ENCODE results near the gene OR4K17. TPM values are rescaled to one million over a fixed set of nuclear protein-coding genes. Genes with fewer than 3 reads are reported as not detected.
A peak's percentile ranks its signal among the peaks of the same experiment; 100 is the strongest.
"Not testable (repeated sequence)": the region's sequence is repeated elsewhere in the genome, so short reads cannot be mapped to it uniquely, and the experiment has no call there.

Gene OR4K17
- total and polyA plus RNA-seq, 9 of the 15 experiments (the other 6 are each of a cell fraction or from before 2014, with no cell fraction given): not detected

DNA sequence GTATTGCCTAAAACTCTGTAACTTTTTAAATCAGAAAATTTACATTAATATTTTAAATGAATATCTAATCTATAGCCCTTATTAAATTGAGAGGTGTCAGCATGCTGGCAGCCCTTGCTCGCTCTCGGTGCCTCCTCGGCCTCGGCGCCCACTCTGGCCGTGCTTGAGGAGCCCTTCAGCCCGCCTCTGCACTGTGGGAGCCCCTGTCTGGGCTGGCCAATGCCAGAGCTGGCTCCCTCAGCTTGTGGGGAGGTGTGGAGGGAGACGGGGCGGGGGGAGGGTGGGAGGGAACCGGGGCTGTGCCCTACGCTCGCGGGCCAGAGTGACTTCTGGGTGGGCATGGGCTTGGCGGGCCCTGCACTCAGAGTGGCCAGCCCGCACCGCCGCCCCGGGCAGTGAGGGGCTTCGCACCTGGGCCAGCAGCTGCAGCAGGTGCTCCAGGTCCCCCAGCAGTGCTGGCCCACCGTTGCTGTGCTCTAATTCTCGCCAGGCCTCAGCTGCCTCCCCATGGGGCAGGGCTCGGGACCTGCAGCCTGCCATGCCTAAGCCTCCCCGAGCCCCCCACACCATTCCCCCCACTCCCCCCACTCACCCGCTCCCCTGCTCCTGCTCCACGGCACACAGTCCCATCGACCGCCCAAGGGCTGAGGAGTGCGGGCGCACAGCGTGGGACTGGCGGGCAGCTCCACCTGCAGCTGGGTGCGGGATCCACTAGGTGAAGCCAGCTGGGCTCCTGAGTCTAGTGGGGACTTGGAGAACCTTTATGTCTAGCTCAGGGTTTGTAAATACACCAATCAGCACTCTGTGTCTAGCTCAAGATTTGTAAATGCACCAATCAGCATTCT, 11.4 kb upstream of the OR4K17 start:
- CTCF ChIA-PET (ENCODE audit: low intra/inter-chr PET ratio); FAIRE-seq; H3K9me1 ChIP-seq (ENCODE audit: control insufficient read depth, insufficient read depth, low read length); POLR2A ChIA-PET; DNase-seq (ENCODE audit: extremely low read depth in 1 of 4, low spot score in 3 of 4); H3K4me1 ChIP-seq (replicated peaks in 1 of 2; ENCODE audit: control insufficient read depth in 2 of 2, insufficient read depth in 2 of 2, low read length in 2 of 2); H3K27me3 ChIP-seq (ENCODE audit: control insufficient read depth in 2 of 2, insufficient read depth in 2 of 2, low read length in 2 of 2); H3K4me2 ChIP-seq (ENCODE audit: insufficient read depth, low read length); H3K9me3 ChIP-seq (replicated peaks; ENCODE audit: control insufficient read depth, insufficient read depth, low read depth, low read length); H4K20me1 ChIP-seq (replicated peaks; ENCODE audit: control insufficient read depth, insufficient read depth, low read length); H3K27ac ChIP-seq (ENCODE audit: extremely low read depth, low read depth, low read length); in situ Hi-C loops (cut with MboI); H3K36me3 ChIP-seq (ENCODE audit: control insufficient read depth, insufficient read depth, low read length); H3K79me2 ChIP-seq (ENCODE audit: control insufficient read depth, insufficient read depth, low read length); ATAC-seq; H3K4me3 ChIP-seq; BruUV-seq (replicated peaks); H3K9ac ChIP-seq (ENCODE audit: insufficient read depth in 1 of 2, low read depth in 2 of 2, low read length in 2 of 2); H2AFZ ChIP-seq (ENCODE audit: low read depth, low read length); intact Hi-C loops (cut with micrococcal nuclease): not testable (repeated sequence)
- 70% methylated on average over 2 of the region's 32 CpGs for WGBS (ENCODE audit: insufficient coverage, low coverage, missing lambda C conversion rate)

DNA sequence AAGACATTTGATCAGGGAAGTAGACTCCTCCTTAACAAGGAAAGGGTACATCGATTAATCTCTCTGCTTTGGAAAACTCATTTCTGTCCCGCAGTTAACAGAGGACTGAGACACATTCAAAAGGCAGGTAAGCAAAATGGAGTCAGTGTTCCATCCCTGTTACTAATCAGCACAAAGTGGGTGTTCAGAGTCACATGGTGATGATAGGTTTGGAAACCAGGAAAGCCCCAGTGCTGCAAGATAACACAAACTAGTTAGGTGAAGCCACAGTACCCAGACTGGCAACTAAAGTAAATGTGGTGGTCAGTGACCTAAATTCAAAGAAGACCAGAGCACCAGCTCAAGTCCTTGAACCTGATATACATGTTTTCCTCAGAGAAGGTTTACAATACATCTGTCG, 1.8 kb downstream of the OR4K17 start:
- TF ChIP-seq SMAD4 (CRISPR knock-in tag; conservative IDR thresholded peaks at IDR 0.05) (0 out of 2 replicates have a peak, but pooled peaks have one; percentile 25), BRD9 (IDR thresholded peaks at IDR 0.05; ENCODE audit: low read depth, partially characterized antibody) (no peak), DMBX1 (CRISPR knock-in tag; IDR thresholded peaks at IDR 0.05; ENCODE audit: borderline replicate concordance) (0 out of 2 replicates have a peak, but pooled peaks have one; percentile 51), ZNF592 (IDR thresholded peaks at IDR 0.05) (peak; percentile 41; the same call in 1 of the 2 replicates), HMBOX1 (IDR thresholded peaks at IDR 0.05) (peak; percentile 49)
- TF ChIP-seq, protein P1, sequence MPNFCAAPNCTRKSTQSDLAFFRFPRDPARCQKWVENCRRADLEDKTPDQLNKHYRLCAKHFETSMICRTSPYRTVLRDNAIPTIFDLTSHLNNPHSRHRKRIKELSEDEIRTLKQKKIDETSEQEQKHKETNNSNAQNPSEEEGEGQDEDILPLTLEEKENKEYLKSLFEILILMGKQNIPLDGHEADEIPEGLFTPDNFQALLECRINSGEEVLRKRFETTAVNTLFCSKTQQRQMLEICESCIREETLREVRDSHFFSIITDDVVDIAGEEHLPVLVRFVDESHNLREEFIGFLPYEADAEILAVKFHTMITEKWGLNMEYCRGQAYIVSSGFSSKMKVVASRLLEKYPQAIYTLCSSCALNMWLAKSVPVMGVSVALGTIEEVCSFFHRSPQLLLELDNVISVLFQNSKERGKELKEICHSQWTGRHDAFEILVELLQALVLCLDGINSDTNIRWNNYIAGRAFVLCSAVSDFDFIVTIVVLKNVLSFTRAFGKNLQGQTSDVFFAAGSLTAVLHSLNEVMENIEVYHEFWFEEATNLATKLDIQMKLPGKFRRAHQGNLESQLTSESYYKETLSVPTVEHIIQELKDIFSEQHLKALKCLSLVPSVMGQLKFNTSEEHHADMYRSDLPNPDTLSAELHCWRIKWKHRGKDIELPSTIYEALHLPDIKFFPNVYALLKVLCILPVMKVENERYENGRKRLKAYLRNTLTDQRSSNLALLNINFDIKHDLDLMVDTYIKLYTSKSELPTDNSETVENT (CRISPR knock-in tag; IDR thresholded peaks at IDR 0.05): no peak
- in situ Hi-C loops (cut with MboI) (no loop called here), intact Hi-C loops (cut with micrococcal nuclease) (no loop called here)
- FAIRE-seq: no peak
- H3K9me1 ChIP-seq (ENCODE audit: control insufficient read depth, insufficient read depth, low read length): no peaks in the 10 kb centered on the region
- H3K27me3 ChIP-seq (ENCODE audit: control insufficient read depth in 2 of 2, insufficient read depth in 2 of 2, low read length in 2 of 2): no peaks in the 10 kb centered on the region
- peak overlapping the region; percentile 89 for H2AFZ ChIP-seq (ENCODE audit: low read depth, low read length)
- no peak overlapping the region for H3K4me2 ChIP-seq (ENCODE audit: insufficient read depth, low read length)
- DNase-seq (ENCODE audit: extremely low read depth in 1 of 4, low spot score in 3 of 4): peak in 1 of 4 experiments; percentile 10
- no peak overlapping the region for H3K4me3 ChIP-seq
- BruUV-seq (replicated peaks): no TSS peak
- no peak overlapping the region for H3K27ac ChIP-seq (ENCODE audit: extremely low read depth, low read depth, low read length)
- no peak overlapping the region for H3K9ac ChIP-seq (ENCODE audit: insufficient read depth in 1 of 2, low read depth in 2 of 2, low read length in 2 of 2)
- H4K20me1 ChIP-seq (replicated peaks; ENCODE audit: control insufficient read depth, insufficient read depth, low read length): no peaks in the 10 kb centered on the region
- H3K4me1 ChIP-seq (replicated peaks in 1 of 2; ENCODE audit: control insufficient read depth in 2 of 2, insufficient read depth in 2 of 2, low read length in 2 of 2): peaks cover 0 to 16% of the 10 kb centered on the region in 2 experiments; a peak in 2 of 5 replicates
- H3K36me3 ChIP-seq (ENCODE audit: control insufficient read depth, insufficient read depth, low read length): no peaks in the 10 kb centered on the region
- POLR2A ChIA-PET: no interaction called here
- CTCF ChIA-PET (ENCODE audit: low intra/inter-chr PET ratio): no interaction called here
- no peak for ATAC-seq
- H3K9me3 ChIP-seq (replicated peaks; ENCODE audit: control insufficient read depth, insufficient read depth, low read depth, low read length): peaks cover 3% of the 10 kb centered on the region; the same call in 1 of the 2 replicates
- 45% methylated on average over 3 of the region's 3 CpGs for WGBS (ENCODE audit: insufficient coverage, low coverage, missing lambda C conversion rate)
- H3K79me2 ChIP-seq (ENCODE audit: control insufficient read depth, insufficient read depth, low read length): no peaks in the 10 kb centered on the region
